DND-41 (cell line): ENCODE results near the gene MEGF9.

ENCODE experiments used
- ATAC-seq: fragments of 200-7000 bp; cut with Tn5 transposase; 3 replicates; pipeline ENCODE4 v1.9.1; 2021; ENCODE audit warnings: low read depth; ENCODE audit not compliant: insufficient read depth
- DNase-seq: peaks from one replicate; pipeline ENCODE4 v3.0.0-alpha.2; 2020
- H2AFZ ChIP-seq: 2 replicates; pipeline ENCODE4 v1.6.0; 2012; ENCODE audit warnings: low read depth, low read length
- H3K27ac ChIP-seq: 2 replicates; pipeline ENCODE4 v1.5.1; 2012; ENCODE audit warnings: low read length, inconsistent platforms
- H3K27me3 ChIP-seq: fragments of 200-600 bp; sonication (generic); 2 replicates; pipeline ENCODE4 v1.6.0; 2012; ENCODE audit warnings: low read length, mild to moderate bottlenecking, inconsistent platforms; ENCODE audit not compliant: insufficient read depth, poor library complexity
- H3K36me3 ChIP-seq: 2 replicates; pipeline ENCODE4 v1.5.1; 2012; ENCODE audit warnings: low read length, inconsistent platforms; ENCODE audit not compliant: insufficient read depth
- H3K4me1 ChIP-seq: 2 replicates; pipeline ENCODE4 v1.5.1; 2012; ENCODE audit warnings: mild to moderate bottlenecking, low read length; ENCODE audit not compliant: insufficient read depth
- H3K4me2 ChIP-seq: 2 replicates; pipeline ENCODE4 v1.6.0; 2012; ENCODE audit warnings: mild to moderate bottlenecking, moderate library complexity, low read length, inconsistent platforms; ENCODE audit not compliant: insufficient read depth
- H3K4me3 ChIP-seq, 2 experiments: fragments of 200-600 bp in 1 of 2; shearing (Covaris generic) in 1 of 2; 2 replicates each; pipeline ENCODE4 v1.5.1; 2012 to 2016; ENCODE audit warnings: inconsistent platforms in 2 of 2, low read length in 2 of 2, mild to moderate bottlenecking in 2 of 2, low read depth in 1 of 2, moderate library complexity in 1 of 2
- H3K79me2 ChIP-seq: 2 replicates; pipeline ENCODE4 v1.6.0; 2012; ENCODE audit warnings: low read length, inconsistent platforms; ENCODE audit not compliant: insufficient read depth
- H3K9ac ChIP-seq: 2 replicates; pipeline ENCODE4 v1.6.0; 2012; ENCODE audit warnings: low read depth, mild to moderate bottlenecking, inconsistent platforms, low read length, moderate library complexity
- H3K9me3 ChIP-seq: 2 replicates; pipeline ENCODE4 v1.5.1; 2012; ENCODE audit warnings: low read length, moderate library complexity, mild to moderate bottlenecking, inconsistent platforms; ENCODE audit not compliant: insufficient read depth, severe bottlenecking
- H4K20me1 ChIP-seq: 2 replicates; pipeline ENCODE4 v1.6.0; 2012; ENCODE audit warnings: low read length; ENCODE audit not compliant: insufficient read depth
- CTCF ChIP-seq: IDR thresholded peaks from 2 replicates; pipeline ENCODE4 v1.5.1; 2012; ENCODE audit warnings: borderline replicate concordance, low read length, moderate library complexity, mild to moderate bottlenecking; ENCODE audit not compliant: poor library complexity, severe bottlenecking; ENCODE audit errors: extremely low read depth
- EZH2 ChIP-seq: IDR thresholded peaks from 3 replicates; pipeline ENCODE4 v1.6.1; 2012; ENCODE audit warnings: borderline replicate concordance, low read depth, mild to moderate bottlenecking, moderate library complexity, low read length, inconsistent platforms; ENCODE audit not compliant: severe bottlenecking

MEGF9 gene

GRCh38 chr9:120648581-120649197, 65.6 kb downstream of the MEGF9 start:
- no peaks in the 10 kb centered on the region for H3K79me2 ChIP-seq
- no peak overlapping the region for H3K27ac ChIP-seq
- H4K20me1 ChIP-seq: no peaks in the 10 kb centered on the region
- no peak for ATAC-seq
- no peak overlapping the region for H2AFZ ChIP-seq
- TF ChIP-seq EZH2: no peak
- TF ChIP-seq CTCF: no peak
- DNase-seq: no peak
- no peaks in the 10 kb centered on the region for H3K27me3 ChIP-seq
- peaks cover 1% of the 10 kb centered on the region; the same call in 1 of the 2 replicates for H3K36me3 ChIP-seq
- no peak overlapping the region for H3K4me2 ChIP-seq
- no peak overlapping the region for H3K4me3 ChIP-seq
- no peaks in the 10 kb centered on the region for H3K4me1 ChIP-seq
- H3K9me3 ChIP-seq: no peaks in the 10 kb centered on the region
- no peak overlapping the region for H3K9ac ChIP-seq

DNA sequence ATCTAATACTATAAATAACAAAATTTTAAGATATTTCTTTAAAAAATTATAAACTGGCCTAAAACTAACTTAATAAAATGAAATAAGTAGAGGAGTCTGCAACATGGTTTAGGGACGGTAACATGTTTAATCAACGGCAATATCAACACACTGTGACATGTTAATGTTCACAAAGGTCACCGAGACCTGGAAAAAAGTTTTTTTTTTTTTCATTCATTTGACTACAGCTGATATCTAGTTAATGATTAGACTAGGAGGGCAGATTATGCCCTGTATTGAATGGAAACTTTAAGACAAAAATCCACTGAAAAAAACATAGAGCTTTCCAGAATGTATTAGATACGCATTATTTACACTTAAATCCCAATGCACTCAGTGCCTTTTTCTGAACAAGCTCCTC, 67.3 kb downstream of the MEGF9 start:
- H3K36me3 ChIP-seq: peaks cover 3% of the 10 kb centered on the region; the same call in 1 of the 2 replicates
- H3K9ac ChIP-seq: no peak overlapping the region
- no peaks in the 10 kb centered on the region for H4K20me1 ChIP-seq
- ATAC-seq: no peak
- H3K27ac ChIP-seq: no peak overlapping the region
- no peak overlapping the region for H2AFZ ChIP-seq
- H3K4me3 ChIP-seq: no peak overlapping the region
- TF ChIP-seq CTCF (no peak), EZH2 (no peak)
- DNase-seq: no peak
- no peaks in the 10 kb centered on the region for H3K79me2 ChIP-seq
- H3K27me3 ChIP-seq: no peaks in the 10 kb centered on the region
- no peaks in the 10 kb centered on the region for H3K9me3 ChIP-seq
- H3K4me2 ChIP-seq: no peak overlapping the region
- no peaks in the 10 kb centered on the region for H3K4me1 ChIP-seq

- H3K36me3 ChIP-seq: peaks cover 3% of the 10 kb centered on the region; the same call in 1 of the 2 replicates
- H3K9ac ChIP-seq: no peak overlapping the region
- H2AFZ ChIP-seq: no peak overlapping the region
- no peak for DNase-seq
- no peak overlapping the region for H3K4me3 ChIP-seq
- ATAC-seq: no peak
- no peaks in the 10 kb centered on the region for H3K79me2 ChIP-seq
- no peaks in the 10 kb centered on the region for H3K27me3 ChIP-seq
- H3K27ac ChIP-seq: no peak overlapping the region
- H3K4me2 ChIP-seq: no peak overlapping the region
- no peaks in the 10 kb centered on the region for H4K20me1 ChIP-seq
- H3K4me1 ChIP-seq: no peaks in the 10 kb centered on the region
- TF ChIP-seq CTCF (no peak), EZH2 (no peak)
- no peaks in the 10 kb centered on the region for H3K9me3 ChIP-seq
Observed at GRCh38 chr9:120645760-120646159, 68.5 kb downstream of the MEGF9 start.
